GM21367 (cell line): ENCODE data around the gene CERS1.

ENCODE experiments used
- ATAC-seq: cut with Tn5 transposase; IDR thresholded peaks from one replicate; pipeline ENCODE4 v1.9.1; 2021; ENCODE audit not compliant: unreplicated experiment

CERS1 gene, protein sequence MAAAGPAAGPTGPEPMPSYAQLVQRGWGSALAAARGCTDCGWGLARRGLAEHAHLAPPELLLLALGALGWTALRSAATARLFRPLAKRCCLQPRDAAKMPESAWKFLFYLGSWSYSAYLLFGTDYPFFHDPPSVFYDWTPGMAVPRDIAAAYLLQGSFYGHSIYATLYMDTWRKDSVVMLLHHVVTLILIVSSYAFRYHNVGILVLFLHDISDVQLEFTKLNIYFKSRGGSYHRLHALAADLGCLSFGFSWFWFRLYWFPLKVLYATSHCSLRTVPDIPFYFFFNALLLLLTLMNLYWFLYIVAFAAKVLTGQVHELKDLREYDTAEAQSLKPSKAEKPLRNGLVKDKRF

DNA sequence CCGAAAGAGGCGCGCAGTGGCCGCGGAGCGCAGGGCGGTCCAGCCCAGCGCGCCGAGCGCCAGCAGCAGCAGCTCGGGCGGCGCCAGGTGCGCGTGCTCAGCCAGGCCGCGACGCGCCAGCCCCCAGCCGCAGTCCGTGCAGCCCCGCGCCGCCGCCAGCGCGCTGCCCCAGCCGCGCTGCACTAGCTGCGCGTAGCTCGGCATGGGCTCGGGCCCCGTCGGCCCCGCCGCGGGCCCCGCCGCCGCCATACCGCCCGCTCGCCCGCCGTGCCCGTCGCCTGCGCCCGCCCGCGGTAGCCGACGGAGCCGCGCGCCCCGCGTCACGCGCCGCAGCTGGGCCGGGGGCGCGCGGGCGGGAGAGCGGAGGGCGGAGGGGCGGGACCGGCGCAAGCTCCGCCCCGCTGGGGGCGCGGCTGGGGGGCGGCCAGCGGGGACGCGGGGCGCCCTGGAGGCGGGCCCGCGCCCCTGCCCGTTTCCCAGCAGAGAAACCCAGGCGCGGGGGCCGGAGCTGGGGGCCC is at the start of gene CERS1:
TSS of gene CERS1 (minus strand) at position 335 of the 518 bp plus-strand sequence. CDS start at position 249, 86 bp downstream.
- no peak for ATAC-seq

DNA sequence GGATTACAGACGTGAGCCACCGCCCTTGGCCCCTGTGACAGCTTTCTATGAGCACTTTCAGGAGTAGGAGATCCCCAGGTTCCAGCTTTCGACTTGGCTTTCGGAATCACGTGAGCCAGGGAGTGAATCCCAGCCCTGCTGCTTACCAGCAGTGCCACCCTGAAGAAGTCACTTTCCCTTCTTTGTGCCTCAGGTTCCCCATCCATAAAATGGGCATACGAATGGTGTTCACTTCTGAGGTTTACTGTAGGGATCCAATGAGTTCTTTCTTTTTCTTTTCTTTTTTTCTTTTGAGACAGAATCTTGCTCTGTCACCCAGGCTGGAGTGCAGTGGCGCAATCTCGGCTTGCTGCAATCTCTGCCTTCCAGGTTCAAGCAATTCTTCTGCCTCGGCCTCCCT is 49.3 kb upstream of the CERS1 start:
- ATAC-seq = no peak

DNA sequence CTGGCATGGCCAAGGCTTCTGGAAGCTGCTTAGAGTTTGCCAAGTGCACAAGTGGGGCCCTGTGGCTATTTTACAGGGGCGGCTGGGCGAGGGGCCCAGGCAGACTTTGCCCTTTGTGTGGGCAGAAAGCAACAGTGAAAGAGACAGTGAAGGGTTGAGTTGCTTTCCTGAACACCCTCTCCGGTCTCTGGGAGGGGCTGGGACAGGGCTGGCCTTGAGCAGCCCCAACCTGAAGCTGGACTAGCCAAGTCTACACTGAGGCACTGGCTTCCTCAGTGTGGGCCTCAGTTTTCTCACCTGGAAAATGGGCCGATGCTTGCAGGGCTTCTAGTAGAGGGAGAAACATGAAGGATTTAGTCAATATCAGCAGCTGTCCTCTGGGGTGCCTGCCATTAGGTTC is 47.5 kb upstream of the CERS1 start:
- no peak for ATAC-seq

DNA sequence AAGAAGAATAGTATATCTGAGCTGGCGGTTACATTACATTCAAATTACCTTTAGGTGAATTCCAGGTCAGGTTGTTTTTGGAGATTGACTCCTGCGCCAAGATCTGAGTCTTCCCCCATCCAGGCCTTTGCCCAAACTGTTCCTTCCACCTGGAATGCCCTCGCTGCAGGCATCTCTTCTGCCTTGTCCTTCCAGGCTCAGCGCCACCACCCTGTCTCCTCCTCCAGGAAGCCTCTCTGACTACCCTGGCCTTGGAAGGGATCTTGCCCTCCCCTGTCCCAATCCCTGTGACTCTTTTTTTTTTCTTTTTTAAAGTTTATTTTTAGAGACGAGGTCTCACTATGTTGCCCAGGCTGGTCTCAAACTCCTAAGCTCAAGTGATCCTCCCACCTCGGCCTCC is 46.7 kb upstream of the CERS1 start:
- ATAC-seq = no peak

DNA sequence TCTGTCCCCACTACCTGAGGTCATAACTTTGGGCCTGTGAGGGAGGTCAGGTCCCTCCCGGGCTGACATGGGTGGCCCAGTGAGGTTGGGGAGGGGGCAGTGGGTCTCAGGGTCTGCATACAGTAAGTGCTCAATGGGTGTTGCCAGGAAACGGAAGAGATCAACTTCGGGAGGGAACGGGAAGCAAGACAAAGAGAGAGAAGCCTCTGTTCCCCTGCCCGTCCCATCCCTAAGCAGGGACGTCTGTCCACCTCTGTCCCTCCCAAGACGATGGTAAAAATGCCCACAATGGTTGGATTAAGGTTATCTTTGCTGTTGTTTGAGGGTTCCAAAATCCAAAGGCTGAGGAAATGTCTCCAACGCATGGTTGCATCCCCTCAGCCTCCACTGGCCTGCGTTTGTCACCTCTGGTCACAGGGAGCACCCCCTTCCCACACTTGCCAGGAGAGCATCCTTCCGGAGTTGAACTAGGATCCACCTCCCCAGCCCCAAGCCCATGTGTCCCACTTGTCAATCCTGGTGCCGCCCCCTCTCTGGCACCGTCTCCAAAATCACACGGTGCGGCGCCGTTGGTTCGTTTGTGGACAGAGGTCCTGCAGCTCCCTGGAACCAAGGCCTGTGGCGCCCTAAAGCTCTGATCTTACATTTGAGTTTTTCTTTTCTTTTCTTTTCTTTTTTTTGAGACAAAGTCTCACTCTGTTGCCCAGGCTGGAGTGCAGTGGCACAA is 45.8 kb upstream of the CERS1 start:
- no peak for ATAC-seq

DNA sequence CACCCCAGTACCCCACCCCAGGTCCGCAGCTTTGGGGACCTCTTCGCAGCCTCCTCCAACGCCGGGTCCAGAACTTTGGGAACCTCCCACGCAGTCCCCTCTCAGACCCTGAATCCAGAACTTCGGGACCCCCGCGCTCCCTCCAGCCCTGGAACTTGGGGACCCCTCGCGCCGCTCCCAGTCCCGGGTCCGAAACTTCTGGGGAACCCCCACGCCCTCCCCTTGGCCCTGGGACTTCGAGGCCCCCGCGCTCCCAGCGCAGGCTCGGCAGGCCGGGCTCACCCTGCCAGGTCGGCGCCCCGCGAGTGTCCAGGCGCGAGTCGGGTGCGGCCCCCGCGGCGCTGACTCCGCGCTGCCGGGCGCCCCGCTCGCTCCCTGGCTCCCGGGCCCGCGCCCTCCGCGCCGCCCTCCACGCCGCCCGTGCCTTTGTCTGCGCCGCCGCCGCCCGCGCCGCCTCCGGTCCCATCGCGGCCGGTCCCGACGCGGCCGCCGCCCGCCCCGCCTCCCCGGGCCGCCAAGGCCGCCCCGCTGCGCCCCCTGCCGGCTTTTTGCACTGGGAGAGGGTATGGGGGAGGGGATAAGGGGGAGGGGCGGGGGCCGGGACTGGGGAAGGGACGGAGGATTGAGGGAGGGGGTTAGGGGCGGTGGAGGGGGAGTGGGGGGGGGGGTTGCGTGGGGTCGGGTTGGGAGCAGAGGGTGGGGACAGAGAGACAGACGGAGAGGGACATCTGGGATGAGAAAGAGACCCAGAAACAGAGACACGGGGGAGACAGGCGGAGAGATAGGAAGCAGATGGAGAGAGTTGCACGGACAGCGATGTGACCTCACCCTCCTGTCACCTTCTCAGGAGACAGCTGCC is 45.0 kb upstream of the CERS1 start, which contains the start of gene HOMER3:
TSS of gene HOMER3 (minus strand) at position 449 of the 859 bp plus-strand sequence. CDS start 2,235 bp downstream, outside the sequence.
- ATAC-seq = no peak

DNA sequence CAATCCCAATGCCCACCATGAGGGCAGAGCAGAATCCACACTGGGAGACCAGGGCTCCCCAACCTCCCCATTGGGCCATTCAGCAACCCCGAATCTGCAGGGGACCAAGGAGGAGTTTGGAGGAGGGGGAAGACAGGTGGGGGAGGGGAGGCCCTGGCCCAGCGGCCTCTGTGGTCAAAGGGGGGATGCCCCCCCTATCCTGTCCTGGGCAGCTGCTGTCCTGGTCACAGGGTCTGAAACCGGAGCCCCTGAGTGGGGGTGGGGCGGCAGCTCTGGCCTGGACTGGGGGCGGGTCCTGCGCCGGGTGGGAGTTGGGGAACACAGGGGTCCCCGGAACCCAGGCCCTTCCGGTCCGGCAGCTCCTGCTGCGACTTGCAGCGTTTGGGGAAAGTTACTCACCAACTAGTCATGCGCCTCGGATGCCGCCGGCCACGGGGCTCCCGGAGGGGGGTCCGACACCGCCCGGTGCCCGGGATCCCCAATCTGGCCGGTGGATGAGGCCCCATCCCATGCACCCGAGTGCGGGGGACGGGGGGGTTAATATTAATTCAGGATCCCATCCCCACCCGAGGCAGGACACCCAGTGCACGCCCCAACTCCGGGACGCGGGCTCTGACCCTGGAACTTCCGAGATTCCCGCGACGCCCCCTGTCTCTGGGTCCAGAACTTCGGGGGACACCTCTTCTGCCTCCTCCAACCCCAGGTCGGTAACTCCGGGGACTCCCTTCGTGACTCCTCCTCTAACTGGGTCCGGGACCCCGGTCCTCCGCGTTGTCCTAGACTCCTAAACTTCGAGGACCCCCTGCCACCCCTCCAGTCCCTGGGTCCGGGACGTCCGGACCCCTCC is 44.2 kb upstream of the CERS1 start:
- ATAC-seq = no peak

DNA sequence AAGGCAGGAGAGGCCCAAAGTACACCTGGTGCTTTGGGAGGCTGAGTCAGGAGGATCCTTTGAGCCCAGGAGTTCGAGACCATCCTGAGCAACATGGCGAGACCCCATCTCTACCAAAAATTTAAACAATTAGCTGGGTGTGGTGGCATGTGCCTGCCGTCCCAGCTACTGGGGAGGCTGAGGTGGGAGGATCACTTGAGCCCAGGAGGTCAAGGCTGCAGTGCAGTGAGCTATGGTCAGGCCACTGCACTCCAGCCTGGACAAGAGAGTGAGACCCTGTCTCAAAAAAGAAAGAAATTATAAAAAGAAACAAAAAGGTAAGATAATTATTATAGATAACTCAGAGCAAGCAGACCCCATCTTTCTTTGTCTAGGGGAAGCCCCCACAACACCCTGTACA is 43.2 kb upstream of the CERS1 start:
- no peak for ATAC-seq

DNA sequence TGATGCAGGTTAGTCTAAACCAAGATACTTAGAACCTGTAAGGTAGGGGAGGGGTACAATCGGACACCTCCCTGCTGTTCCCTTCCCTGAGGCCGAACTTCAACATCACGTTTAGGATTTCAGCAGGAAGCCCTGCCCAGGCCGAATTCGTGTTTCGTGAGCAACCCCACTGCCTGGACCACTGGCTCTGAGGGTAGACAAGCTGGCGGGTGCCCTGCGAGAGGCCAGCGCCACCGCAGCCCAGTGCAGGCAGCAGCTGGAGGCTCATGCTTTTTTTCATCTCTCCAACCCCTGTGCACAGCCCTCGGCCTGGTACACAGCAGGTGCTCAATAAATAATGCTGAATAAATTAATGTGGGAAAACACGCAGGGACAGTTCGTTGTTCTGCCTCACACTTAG is 37.3 kb upstream of the CERS1 start:
- no peak for ATAC-seq

DNA sequence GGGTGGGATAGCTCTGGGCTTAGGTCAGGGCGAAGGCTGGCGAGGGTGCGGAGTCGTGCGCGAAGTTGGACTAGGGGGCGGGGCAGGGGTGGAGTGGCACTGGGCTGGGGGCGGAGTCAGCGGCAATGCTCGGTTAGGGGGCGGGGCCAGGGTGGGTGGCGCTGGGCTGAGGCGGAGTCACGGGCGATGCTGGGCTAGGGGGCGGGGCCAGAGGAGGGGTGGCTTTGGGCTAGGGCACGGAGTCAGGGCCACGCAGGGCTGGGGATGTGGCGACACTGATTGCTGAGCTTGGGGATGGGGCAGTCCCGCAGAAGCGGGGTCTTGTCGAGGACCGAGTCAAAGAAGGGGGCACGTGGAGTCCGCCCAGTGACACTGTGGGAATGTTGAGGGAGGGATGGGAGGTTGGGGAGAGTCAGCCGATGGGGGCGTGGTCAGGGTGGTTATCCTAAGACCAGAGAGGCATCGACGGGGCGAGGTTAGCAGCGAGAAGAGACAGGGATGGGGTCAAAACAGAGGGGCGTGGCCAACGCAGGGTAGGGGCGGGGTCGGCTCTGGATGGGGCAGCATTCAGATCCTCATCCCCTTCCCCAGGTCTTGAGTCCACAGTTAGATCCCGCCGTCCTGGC is 36.4 kb upstream of the CERS1 start:
- no peak for ATAC-seq

DNA sequence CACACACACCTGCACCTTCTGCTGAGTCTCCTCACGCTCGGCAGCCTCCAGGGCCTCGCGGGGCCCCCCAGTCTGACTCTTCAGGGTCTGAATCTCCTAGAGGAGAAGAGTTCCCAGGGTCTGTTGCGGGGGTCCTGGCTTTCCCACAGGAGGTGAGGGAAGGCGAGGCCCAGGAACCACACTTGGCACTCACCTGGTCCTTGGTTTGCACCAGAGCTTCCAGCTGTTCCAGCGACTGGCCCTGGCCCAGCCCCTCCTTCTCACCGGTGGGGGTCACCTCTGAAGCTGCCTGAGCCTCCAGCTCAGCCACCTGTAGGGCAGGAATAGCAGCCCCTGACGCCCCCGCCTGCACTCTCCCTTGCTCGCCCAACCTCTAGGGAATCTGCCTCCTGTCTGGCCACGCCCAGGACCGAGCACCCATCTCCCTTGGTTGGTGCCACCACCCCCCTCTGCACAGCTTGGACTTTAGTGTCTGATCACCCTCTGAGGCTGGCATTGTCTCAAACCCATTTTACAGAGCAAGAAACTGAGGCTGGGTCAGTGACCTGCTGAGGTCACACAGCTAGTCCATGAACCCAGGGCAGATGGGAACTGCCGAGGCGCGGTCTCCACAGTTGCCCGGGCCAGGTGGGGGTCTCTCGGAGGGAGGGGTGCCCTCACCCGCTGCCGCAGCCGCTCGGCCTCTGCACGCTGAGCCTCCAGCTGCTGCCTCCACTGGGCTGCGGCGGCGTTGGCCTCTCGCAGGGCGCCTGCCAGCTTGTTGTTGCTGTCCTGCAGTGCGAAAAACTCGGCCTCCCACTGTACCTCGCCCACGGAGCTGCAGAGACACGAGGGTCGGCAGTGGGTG is 35.6 kb upstream of the CERS1 start:
- ATAC-seq = no peak

DNA sequence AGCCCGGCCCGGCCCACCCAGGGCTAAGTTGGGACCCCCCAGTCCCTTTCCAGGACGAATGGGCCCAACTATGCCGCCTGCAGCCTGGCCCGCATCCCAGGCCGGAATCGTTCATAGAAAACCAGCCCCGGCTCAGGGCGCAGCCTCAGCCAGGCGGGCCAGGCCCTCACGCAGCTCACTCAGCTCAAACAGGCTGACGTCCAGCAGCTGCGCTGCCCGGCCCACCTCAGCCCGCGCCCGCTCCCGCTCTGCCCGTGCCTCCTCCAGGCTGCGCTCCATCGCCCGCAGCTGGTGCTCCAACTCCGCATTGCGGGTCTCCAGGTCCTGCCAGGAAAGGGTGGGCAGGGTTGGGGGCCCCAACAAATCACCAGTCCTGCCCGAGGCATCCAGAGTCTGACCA is 33.4 kb upstream of the CERS1 start:
- ATAC-seq = no peak

DNA sequence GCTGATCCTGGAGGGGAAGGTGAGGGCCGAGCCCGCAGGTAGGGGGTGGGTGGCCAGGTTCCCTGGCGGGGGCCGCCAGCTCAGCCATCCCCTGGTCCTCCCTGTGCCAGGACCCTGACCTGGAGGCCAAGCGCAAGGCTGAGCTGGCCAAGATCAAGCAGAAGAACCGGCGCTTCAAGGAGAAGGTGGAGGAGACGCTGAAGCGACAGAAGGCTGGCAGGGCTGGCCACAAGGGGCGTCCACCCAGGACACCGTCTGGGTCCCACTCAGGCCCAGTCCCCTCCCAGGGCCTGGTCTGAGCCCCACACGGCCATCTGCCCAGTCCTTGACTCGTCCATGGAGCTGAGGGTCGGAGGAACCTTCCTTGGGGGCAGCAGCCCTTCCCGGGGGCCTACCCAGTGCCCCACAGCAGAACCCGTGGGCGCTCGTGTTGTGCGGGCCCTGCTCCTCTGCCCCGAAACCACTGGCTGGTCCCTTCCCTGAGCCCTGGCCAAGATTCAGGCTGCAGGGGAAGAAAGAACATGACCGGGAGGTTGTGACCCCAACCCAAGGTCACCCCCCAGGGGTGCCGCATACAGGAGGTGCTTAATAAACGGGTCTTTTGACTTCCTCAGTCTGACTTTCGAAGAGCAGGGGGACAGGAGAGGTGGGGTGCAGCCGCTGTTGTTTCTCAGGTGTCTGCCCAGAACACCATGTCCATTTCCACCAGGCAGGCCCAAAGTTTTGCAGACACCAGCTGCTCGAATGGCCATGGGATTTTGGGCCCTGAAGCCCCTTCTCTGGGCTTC is 32.3 kb upstream of the CERS1 start:
- ATAC-seq = no peak

DNA sequence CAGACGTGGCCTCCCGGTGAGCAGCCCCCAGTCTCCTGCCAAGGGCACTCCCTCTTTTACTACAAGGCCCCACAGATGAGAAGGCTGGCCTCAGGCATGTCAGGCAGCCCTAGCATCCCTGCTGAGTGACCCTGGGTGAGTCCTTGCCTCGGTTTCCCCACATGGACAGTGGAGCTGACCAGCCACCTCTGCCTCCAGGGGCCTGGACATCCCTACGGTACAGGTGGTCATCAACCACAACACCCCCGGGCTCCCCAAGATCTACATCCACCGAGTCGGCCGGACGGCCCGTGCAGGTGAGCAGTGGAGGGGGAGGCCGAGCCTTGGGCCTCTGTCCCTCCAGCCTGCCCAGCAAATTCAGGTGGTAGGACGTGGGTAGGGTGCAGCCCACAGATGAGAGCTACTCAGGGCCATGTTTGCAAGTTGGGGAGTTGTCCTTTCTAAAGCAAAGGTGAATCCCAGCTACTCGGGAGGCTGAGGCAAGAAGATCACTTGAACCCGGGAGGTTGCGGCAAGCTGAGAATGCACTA is 28.8 kb upstream of the CERS1 start:
- no peak for ATAC-seq

DNA sequence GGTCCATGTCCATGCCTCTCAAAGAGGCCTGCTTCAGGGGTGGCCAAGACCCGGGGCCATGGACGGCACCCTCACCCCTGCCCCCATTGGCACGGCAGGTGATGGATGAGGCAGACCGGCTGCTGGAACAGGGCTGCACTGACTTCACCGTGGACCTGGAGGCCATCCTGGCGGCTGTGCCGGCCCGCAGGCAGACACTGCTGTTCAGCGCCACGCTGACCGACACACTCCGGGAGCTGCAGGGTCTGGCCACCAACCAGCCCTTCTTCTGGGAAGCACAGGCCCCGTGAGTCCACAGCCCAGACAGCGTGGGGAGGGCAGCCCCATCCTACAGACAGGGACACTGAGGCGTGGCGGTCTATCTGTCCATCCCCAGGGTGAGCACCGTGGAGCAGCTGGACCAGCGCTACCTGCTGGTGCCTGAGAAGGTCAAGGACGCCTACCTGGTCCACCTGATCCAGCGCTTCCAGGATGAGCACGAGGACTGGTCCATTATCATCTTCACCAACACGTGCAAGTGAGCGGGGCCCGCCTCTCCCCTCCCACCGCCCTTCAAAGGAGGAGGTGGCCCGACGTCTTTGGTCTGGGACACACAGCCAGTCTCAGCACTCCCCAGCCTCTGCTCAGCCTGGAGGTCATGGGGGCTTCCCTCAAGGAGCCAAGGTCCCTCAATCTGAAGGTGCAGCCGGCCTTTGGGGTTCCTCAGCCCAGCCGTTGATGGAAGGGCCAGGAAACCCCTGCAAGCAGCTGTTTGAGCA is 26.4 kb upstream of the CERS1 start:
- ATAC-seq = no peak

DNA sequence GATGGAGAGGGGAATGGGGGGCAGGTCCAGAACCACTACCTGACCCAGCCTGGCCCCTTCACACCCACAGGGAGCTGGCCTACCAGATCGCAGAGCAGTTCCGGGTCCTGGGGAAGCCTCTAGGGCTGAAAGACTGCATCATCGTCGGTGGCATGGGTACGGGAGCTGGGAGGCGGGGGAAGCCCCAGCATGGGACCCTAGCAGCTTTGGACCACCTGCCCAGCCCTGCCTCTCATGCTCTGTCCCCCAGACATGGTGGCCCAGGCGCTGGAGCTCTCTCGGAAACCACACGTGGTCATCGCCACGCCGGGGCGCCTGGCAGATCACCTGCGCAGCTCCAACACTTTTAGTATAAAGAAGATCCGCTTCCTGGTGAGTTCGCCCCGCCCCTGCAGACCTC is 25.6 kb upstream of the CERS1 start:
- no peak for ATAC-seq

DNA sequence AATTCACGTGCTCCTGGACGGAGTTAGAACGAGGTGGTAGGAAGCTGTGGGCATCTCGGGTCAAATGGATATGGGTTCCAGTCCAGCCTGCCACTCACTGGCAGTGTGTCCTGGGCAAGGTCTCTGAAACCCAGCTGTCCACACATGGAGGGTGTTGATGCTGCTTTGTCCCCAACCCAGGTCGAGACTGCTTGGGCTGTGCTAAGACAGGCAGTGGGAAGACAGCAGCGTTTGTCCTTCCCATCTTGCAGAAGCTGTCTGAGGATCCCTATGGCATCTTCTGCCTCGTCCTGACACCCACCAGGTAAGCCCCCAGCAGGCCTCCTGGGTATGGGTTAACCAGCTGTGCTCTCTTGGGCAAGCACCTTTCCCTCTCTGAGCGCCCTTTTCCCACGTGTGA is 24.4 kb upstream of the CERS1 start:
- no peak for ATAC-seq
